CD14-positive monocyte (primary cell): ENCODE data around the gene UPK1B. TPM values are rescaled to one million over a fixed set of nuclear protein-coding genes. Genes with fewer than 3 reads are reported as not detected.

Source experiments
- DNase-seq, 3 donors: peaks; one replicate each; pipeline ENCODE4 v3.0.0-alpha.2; 2011 to 2022
- H2AFZ ChIP-seq: 2 replicates; pipeline ENCODE4 v1.6.0; 2012; ENCODE audit warnings: mild to moderate bottlenecking, low read depth, low read length, inconsistent platforms; ENCODE audit not compliant: insufficient read depth, poor library complexity, severe bottlenecking
- H3K27ac ChIP-seq, 2 donors: 1 replicate in 1 of 2; 2 replicates in 1 of 2; pipeline ENCODE4 v1.5.1; 2012 to 2013; ENCODE audit warnings: low read length in 2 of 2, control low read depth in 1 of 2, inconsistent platforms in 1 of 2, low read depth in 1 of 2, mild to moderate bottlenecking in 1 of 2
- H3K27me3 ChIP-seq, 2 donors: one replicate each; pipeline versions ENCODE4 v1.6.0 to v1.6.1; 2011 to 2013; ENCODE audit warnings: low read length in 2 of 2; ENCODE audit not compliant: control insufficient read depth in 2 of 2, insufficient read depth in 2 of 2
- H3K36me3 ChIP-seq, 2 donors: replicated peaks in 1 of 2; 1 replicate in 1 of 2; 2 replicates in 1 of 2; pipeline versions ENCODE4 v1.5.1 to v1.6.1; 2012 to 2013; ENCODE audit warnings: low read length in 2 of 2, control low read depth in 1 of 2, inconsistent platforms in 1 of 2, mild to moderate bottlenecking in 1 of 2; ENCODE audit not compliant: insufficient read depth in 2 of 2, control insufficient read depth in 1 of 2
- H3K4me1 ChIP-seq, 2 donors: 1 replicate in 1 of 2; 2 replicates in 1 of 2; pipeline versions ENCODE4 v1.5.1 to v1.6.1; 2012 to 2013; ENCODE audit warnings: low read length in 2 of 2, control low read depth in 1 of 2, inconsistent platforms in 1 of 2, mild to moderate bottlenecking in 1 of 2, moderate library complexity in 1 of 2; ENCODE audit not compliant: insufficient read depth in 2 of 2, control insufficient read depth in 1 of 2
- H3K4me2 ChIP-seq: replicated peaks from 2 replicates; pipeline ENCODE3; 2012; ENCODE audit warnings: low read length, moderate library complexity, mild to moderate bottlenecking; ENCODE audit not compliant: poor library complexity, severe bottlenecking; ENCODE audit errors: extremely low read depth
- H3K4me3 ChIP-seq, 3 experiments: fragments of 200-600 bp in 1 of 3; sonication (generic) in 1 of 3; replicated peaks in 1 of 3; 1 replicate in 2 of 3; 2 replicates in 1 of 3; pipeline ENCODE4 v1.5.1; 2011 to 2013; ENCODE audit warnings: low read length in 3 of 3, mild to moderate bottlenecking in 3 of 3, control low read depth in 2 of 3, low read depth in 2 of 3, inconsistent platforms in 1 of 3, moderate library complexity in 1 of 3
- H3K79me2 ChIP-seq: 2 replicates; pipeline ENCODE4 v1.6.0; 2012; ENCODE audit warnings: mild to moderate bottlenecking, control low read depth, inconsistent platforms, low read length, moderate library complexity; ENCODE audit not compliant: insufficient read depth
- H3K9ac ChIP-seq: 2 replicates; pipeline ENCODE4 v1.6.0; 2017; ENCODE audit warnings: low read length, mild to moderate bottlenecking; ENCODE audit not compliant: insufficient read depth, poor library complexity, severe bottlenecking
- H3K9me3 ChIP-seq, 2 donors: replicated peaks in 1 of 2; 1 replicate in 1 of 2; 2 replicates in 1 of 2; pipeline versions ENCODE4 v1.5.1 to v1.6.1; 2012 to 2013; ENCODE audit warnings: low read length in 2 of 2, control low read depth in 1 of 2; ENCODE audit not compliant: control insufficient read depth in 1 of 2, insufficient read depth in 1 of 2
- H4K20me1 ChIP-seq: 2 replicates; pipeline ENCODE4 v1.6.0; 2012; ENCODE audit warnings: mild to moderate bottlenecking, low read length, control low read depth, moderate library complexity; ENCODE audit not compliant: insufficient read depth
- H3K27ac Mint-ChIP-seq, 7 donors: one replicate each; pipeline ENCODE4 v1.8.0; 2020; ENCODE audit warnings: mild to moderate bottlenecking in 7 of 7, mixed read lengths in 7 of 7, moderate library complexity in 6 of 7, inconsistent platforms in 2 of 7
- H3K27me3 Mint-ChIP-seq, 3 donors: one replicate each; pipeline ENCODE4 v1.8.0; 2021 to 2022; ENCODE audit warnings: low read depth in 3 of 3, mild to moderate bottlenecking in 3 of 3, mixed read lengths in 3 of 3, moderate library complexity in 3 of 3, inconsistent platforms in 1 of 3
- H3K36me3 Mint-ChIP-seq, 2 donors: one replicate each; pipeline ENCODE4 v1.8.0; 2020; ENCODE audit warnings: mixed read lengths in 2 of 2, inconsistent platforms in 1 of 2, mild to moderate bottlenecking in 1 of 2
- H3K4me1 Mint-ChIP-seq: one replicate; pipeline ENCODE4 v1.8.0; 2020; ENCODE audit warnings: mild to moderate bottlenecking, mixed read lengths
- H3K4me3 Mint-ChIP-seq, 2 donors: one replicate each; pipeline ENCODE4 v1.8.0; 2020; ENCODE audit warnings: mild to moderate bottlenecking in 2 of 2, mixed read lengths in 2 of 2, moderate library complexity in 1 of 2
- H3K9me3 Mint-ChIP-seq, 7 donors: one replicate each; pipeline ENCODE4 v1.8.0; 2020 to 2022; ENCODE audit warnings: mixed read lengths in 7 of 7, mild to moderate bottlenecking in 6 of 7, moderate library complexity in 6 of 7, inconsistent platforms in 2 of 7
- WGBS: methylation state at CpG from one replicate; pipeline ENCODE4 v1.1.5; 2013; ENCODE audit warnings: missing lambda C conversion rate; ENCODE audit not compliant: insufficient coverage; 5-methylcytosine and 5-hydroxymethylcytosine counted together
- intact Hi-C, 2 donors: fragments of 100-400 bp; cut with micrococcal nuclease; formaldehyde crosslinking; loops; one replicate each; pipeline versions ENCODE4 v1.15.0 to v1.15.1; 2023
- polyA plus RNA-seq, 3 donors: library from polyadenylated mRNA; depleted of rRNA in 1 of 3; unstranded in 2 of 3; stranded (reverse) in 1 of 3; fragments of 300-500 nt in 2 of 3; fragments of >200 nt in 1 of 3; fragmentation: Illumina TruSeq in 2 of 3; gene quantifications; 1 replicate in 2 of 3; 2 replicates in 1 of 3; pipeline ENCODE4 v1.2.3, GENCODE V29; 2012 to 2021
- TF ChIP-seq, protein P1 (sequence below): fragments of 200-600 bp; IDR thresholded peaks from one replicate; pipeline ENCODE4 v1.8.0; 2022; ENCODE audit warnings: antibody characterized with exemption, mild to moderate bottlenecking

The UPK1B gene
- polyA plus RNA-seq, 3 donors = not detected

DNA sequence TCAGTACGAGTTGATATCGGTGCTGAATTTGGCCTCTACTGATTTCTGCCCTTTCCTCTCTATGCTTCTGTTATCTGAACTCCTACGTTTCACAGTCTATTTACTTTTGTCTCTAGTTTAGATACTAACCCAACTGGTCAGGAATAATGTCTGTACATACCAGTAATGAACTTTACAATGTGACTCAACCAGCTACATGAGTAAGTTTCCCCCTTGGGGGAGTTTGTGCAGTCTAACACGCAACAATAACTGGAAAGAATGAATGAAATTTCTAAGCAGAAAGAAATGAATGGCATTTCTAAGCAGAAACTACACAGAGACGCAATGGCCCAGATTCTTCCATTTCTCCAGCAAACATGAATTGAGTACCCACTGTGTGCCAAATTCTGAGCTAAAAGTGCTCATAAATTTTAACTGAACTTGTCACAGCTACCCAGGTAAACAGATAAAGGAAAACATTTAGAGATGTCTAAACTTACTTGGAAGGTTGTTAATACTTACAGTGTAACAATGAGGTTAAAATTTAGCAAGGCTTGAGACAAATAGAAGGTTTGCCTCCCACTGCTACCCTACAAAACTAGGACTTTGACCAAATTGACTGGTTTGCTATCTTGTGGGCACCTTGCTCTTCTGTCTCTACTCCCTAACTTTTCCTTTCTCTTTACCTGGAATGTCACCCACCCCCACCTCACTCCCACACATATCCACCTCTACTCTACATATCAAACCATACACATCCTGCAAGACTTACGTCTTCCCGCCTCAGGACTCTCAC, 11.6 kb downstream of the UPK1B start:
- no peak overlapping the region for H2AFZ ChIP-seq
- no peak for DNase-seq
- H3K4me1 ChIP-seq = no peaks in the 10 kb centered on the region
- no peaks in the 10 kb centered on the region for H4K20me1 ChIP-seq
- no peak overlapping the region for H3K4me2 ChIP-seq
- H3K4me3 ChIP-seq = no peak overlapping the region
- no peaks in the 10 kb centered on the region for H3K27me3 ChIP-seq
- Mint-ChIP-seq H3K4me1 (no peaks in the 10 kb centered on the region), H3K4me3 (no peak overlapping the region), H3K9me3 (peaks cover 0 to 2% (median 0%) of the 10 kb centered on the region in 7 donors), H3K36me3 (no peaks in the 10 kb centered on the region), H3K27me3 (peaks cover 2 to 4% (median 3%) of the 10 kb centered on the region in 3 donors), H3K27ac (no peak overlapping the region)
- intact Hi-C loops = no loop called here
- no peaks in the 10 kb centered on the region for H3K36me3 ChIP-seq
- TF ChIP-seq, protein P1, sequence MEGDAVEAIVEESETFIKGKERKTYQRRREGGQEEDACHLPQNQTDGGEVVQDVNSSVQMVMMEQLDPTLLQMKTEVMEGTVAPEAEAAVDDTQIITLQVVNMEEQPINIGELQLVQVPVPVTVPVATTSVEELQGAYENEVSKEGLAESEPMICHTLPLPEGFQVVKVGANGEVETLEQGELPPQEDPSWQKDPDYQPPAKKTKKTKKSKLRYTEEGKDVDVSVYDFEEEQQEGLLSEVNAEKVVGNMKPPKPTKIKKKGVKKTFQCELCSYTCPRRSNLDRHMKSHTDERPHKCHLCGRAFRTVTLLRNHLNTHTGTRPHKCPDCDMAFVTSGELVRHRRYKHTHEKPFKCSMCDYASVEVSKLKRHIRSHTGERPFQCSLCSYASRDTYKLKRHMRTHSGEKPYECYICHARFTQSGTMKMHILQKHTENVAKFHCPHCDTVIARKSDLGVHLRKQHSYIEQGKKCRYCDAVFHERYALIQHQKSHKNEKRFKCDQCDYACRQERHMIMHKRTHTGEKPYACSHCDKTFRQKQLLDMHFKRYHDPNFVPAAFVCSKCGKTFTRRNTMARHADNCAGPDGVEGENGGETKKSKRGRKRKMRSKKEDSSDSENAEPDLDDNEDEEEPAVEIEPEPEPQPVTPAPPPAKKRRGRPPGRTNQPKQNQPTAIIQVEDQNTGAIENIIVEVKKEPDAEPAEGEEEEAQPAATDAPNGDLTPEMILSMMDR = no peak
- H3K79me2 ChIP-seq = no peaks in the 10 kb centered on the region
- no peak overlapping the region for H3K9ac ChIP-seq
- WGBS = 94% methylated on average over 2 of the region's 7 CpGs
- no peak overlapping the region for H3K27ac ChIP-seq
- no peaks in the 10 kb centered on the region for H3K9me3 ChIP-seq

- no peaks in the 10 kb centered on the region for H3K27me3 ChIP-seq
- intact Hi-C loops = no loop called here
- TF ChIP-seq, protein P1 = no peak
- no peaks in the 10 kb centered on the region for H3K36me3 Mint-ChIP-seq
- H3K4me3 Mint-ChIP-seq = no peak overlapping the region
- H3K9ac ChIP-seq = no peak overlapping the region
- no peaks in the 10 kb centered on the region for H3K4me1 ChIP-seq
- H4K20me1 ChIP-seq = no peaks in the 10 kb centered on the region
- peaks cover 0 to 2% (median 0%) of the 10 kb centered on the region in 7 donors for H3K9me3 Mint-ChIP-seq
- H3K4me3 ChIP-seq = no peak overlapping the region
- H3K27ac ChIP-seq = no peak overlapping the region
- H3K27me3 Mint-ChIP-seq = peaks cover 2 to 6% (median 4%) of the 10 kb centered on the region in 3 donors
- no peaks in the 10 kb centered on the region for H3K79me2 ChIP-seq
- no peak overlapping the region for H3K4me2 ChIP-seq
- H3K9me3 ChIP-seq = no peaks in the 10 kb centered on the region
- no peaks in the 10 kb centered on the region for H3K4me1 Mint-ChIP-seq
- no peak for DNase-seq
- no peak overlapping the region for H2AFZ ChIP-seq
- H3K36me3 ChIP-seq = no peaks in the 10 kb centered on the region
- H3K27ac Mint-ChIP-seq = no peak overlapping the region
Measured at GRCh38 chr3:119187266-119187665, 13.9 kb downstream of the UPK1B start.
